Measurements from ENCODE around the gene PKN2.

PKN2 gene

DNA sequence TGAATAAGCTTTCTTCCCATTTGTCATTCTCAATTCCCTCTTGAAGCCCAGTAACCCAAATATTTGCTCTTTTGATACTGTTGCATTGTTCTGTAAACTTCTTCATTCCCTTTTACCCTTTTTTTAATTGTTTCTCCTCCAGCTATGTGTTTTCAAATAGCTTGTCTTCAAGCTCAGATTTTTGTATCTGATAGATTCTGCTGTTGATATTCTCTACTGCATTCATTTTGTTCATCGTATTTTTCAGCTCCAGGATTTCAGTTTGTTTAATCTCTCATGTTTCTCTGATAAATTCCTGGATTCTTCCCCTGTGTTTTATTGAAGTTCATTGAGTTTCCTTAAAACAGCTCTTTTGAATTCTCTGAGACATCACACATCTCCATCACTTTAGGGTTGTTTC, 51.8 kb downstream of the PKN2 start:
- Histone ChIP-seq H3K27ac (ENCODE audit: poor library complexity, severe bottlenecking) (no peak overlapping the region), H3K9me3 (ENCODE audit: severe bottlenecking) (peaks cover 9% of the 10 kb centered on the region), H3K4me3 (ENCODE audit: severe bottlenecking) (no peak overlapping the region), H3K27me3 (ENCODE audit: insufficient read depth, poor library complexity, severe bottlenecking) (no peaks in the 10 kb centered on the region), H3K4me1 (ENCODE audit: insufficient read depth, poor library complexity, severe bottlenecking) (peaks cover 14% of the 10 kb centered on the region), H3K36me3 (ENCODE audit: low read depth) (peaks cover 7% of the 10 kb centered on the region)
- DNase-seq (ENCODE audit: low spot score): no peak
- TF ChIP-seq, protein P1, sequence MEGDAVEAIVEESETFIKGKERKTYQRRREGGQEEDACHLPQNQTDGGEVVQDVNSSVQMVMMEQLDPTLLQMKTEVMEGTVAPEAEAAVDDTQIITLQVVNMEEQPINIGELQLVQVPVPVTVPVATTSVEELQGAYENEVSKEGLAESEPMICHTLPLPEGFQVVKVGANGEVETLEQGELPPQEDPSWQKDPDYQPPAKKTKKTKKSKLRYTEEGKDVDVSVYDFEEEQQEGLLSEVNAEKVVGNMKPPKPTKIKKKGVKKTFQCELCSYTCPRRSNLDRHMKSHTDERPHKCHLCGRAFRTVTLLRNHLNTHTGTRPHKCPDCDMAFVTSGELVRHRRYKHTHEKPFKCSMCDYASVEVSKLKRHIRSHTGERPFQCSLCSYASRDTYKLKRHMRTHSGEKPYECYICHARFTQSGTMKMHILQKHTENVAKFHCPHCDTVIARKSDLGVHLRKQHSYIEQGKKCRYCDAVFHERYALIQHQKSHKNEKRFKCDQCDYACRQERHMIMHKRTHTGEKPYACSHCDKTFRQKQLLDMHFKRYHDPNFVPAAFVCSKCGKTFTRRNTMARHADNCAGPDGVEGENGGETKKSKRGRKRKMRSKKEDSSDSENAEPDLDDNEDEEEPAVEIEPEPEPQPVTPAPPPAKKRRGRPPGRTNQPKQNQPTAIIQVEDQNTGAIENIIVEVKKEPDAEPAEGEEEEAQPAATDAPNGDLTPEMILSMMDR (IDR thresholded peaks at IDR 0.05; ENCODE audit: poor library complexity, severe bottlenecking): no peak
- no peak for ATAC-seq (ENCODE audit: low read depth)

DNA sequence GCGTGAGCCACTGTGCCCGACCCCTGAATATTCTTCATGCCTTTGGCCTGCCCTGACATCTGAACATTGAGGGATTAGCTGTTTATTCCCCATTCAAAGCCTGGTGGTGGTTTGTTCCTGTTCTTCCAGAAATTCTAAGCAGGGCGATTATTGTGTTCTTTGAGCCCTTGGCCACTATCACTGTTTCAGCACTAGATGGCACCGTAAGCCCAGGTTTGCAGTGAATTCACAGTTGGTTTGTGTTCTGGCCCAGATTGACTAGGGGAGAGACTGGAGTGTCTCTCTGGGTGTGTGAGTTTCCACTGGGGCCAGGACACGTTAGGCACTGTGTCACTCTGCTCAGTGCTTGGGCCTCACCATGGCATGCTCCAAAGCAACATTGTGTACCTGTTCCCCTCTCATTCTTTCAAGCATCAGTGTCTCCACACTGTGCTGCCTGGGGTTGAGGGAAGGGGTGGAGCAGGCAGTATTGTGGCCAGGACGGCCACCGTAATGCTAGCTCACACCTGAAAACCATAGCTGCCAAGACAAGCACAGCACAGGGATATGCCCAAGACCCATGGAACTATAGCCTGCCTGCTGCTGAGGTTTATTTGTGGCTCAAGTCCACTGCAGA, 52.7 kb downstream of the PKN2 start:
- peaks cover 14% of the 10 kb centered on the region for H3K36me3 ChIP-seq (ENCODE audit: low read depth)
- no peak overlapping the region for H3K4me3 ChIP-seq (ENCODE audit: severe bottlenecking)
- H3K27me3 ChIP-seq (ENCODE audit: insufficient read depth, poor library complexity, severe bottlenecking): no peaks in the 10 kb centered on the region
- no peak overlapping the region for H3K27ac ChIP-seq (ENCODE audit: poor library complexity, severe bottlenecking)
- H3K9me3 ChIP-seq (ENCODE audit: severe bottlenecking): peaks cover 9% of the 10 kb centered on the region
- no peak for DNase-seq (ENCODE audit: low spot score)
- peak; percentile 31; the same call in 1 of the 3 replicates for ATAC-seq (ENCODE audit: low read depth)
- TF ChIP-seq, protein P1 (IDR thresholded peaks at IDR 0.05; ENCODE audit: poor library complexity, severe bottlenecking): peak; percentile 60
- peaks cover 16% of the 10 kb centered on the region for H3K4me1 ChIP-seq (ENCODE audit: insufficient read depth, poor library complexity, severe bottlenecking)

DNA sequence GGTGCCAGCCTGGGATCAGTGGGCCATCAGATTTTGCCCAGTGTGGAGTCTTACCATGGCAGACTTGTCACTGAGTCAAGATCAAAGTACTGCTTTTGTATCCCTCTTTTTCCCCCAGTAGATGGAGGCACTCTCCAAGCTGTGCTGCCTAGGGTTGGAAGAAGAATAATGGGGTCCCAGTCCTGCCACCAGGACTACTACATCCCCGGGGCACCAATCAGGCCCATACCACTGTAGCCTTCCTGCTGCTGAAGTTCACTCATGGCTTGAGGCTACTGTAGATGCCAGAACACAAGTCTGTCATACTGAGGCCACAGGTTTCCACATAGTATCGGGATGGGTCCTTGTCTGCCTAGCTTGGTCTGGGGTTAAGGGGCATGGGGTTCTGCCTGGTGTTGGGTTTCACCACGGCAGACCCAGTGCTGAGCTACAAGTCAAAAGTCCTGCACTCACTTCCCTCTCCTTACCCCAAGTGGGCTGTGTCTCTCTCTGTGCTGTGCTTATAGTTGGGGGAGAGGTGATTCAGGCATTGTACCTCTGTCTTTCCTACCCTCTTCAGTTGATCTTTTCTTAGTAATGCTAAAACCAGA, 53.4 kb downstream of the PKN2 start:
- DNase-seq (ENCODE audit: low spot score): no peak
- Histone ChIP-seq H3K27ac (ENCODE audit: poor library complexity, severe bottlenecking) (no peak overlapping the region), H3K27me3 (ENCODE audit: insufficient read depth, poor library complexity, severe bottlenecking) (no peaks in the 10 kb centered on the region), H3K4me1 (ENCODE audit: insufficient read depth, poor library complexity, severe bottlenecking) (peaks cover 9% of the 10 kb centered on the region), H3K9me3 (ENCODE audit: severe bottlenecking) (peaks cover 9% of the 10 kb centered on the region), H3K4me3 (ENCODE audit: severe bottlenecking) (no peak overlapping the region), H3K36me3 (ENCODE audit: low read depth) (peaks cover 19% of the 10 kb centered on the region)
- TF ChIP-seq, protein P1 (IDR thresholded peaks at IDR 0.05; ENCODE audit: poor library complexity, severe bottlenecking): no peak
- ATAC-seq (ENCODE audit: low read depth): no peak

DNA sequence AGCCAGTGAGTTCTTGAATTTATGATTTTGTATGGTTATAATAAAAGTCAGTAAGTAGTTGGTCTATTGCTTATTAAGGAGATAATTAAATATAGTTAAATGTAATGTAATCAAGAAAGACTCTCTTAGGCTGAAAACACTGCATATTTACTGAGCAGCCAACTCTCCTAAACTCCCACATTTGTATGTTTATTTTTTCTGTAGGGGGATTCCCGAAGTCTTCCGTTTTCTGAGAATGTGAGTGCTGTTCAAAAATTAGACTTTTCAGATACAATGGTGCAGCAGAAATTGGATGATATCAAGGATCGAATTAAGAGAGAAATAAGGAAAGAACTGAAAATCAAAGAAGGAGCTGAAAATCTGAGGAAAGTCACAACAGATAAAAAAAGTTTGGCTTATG, 56.7 kb downstream of the PKN2 start:
- Histone ChIP-seq H3K27ac (ENCODE audit: poor library complexity, severe bottlenecking) (no peak overlapping the region), H3K36me3 (ENCODE audit: low read depth) (peaks cover 34% of the 10 kb centered on the region), H3K27me3 (ENCODE audit: insufficient read depth, poor library complexity, severe bottlenecking) (no peaks in the 10 kb centered on the region), H3K4me1 (ENCODE audit: insufficient read depth, poor library complexity, severe bottlenecking) (peaks cover 8% of the 10 kb centered on the region), H3K9me3 (ENCODE audit: severe bottlenecking) (peaks cover 2% of the 10 kb centered on the region), H3K4me3 (ENCODE audit: severe bottlenecking) (no peak overlapping the region)
- no peak for ATAC-seq (ENCODE audit: low read depth)
- DNase-seq (ENCODE audit: low spot score): no peak
- TF ChIP-seq, protein P1 (IDR thresholded peaks at IDR 0.05; ENCODE audit: poor library complexity, severe bottlenecking): no peak

DNA sequence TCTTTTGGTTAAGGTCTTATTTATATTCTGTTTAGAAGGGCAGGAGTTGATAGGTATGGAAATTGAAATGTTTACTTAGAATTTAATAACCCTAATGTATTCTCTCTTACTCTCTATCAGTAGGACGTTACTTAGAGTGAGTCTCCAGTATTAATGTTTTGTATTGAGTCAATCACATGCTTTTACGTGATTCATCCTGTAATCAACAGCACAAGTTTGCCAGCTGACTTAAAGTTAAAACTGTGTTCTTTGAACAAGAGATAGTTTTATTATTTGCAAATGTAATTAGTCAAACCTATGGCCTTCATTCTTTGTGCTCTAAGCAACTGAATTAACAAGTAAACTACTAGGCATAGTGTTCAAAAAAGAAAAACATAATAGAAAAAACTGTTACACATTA, 57.3 kb downstream of the PKN2 start:
- no peaks in the 10 kb centered on the region for H3K9me3 ChIP-seq (ENCODE audit: severe bottlenecking)
- ATAC-seq (ENCODE audit: low read depth) (peak; percentile 56; the same call in 1 of the 3 replicates), DNase-seq (ENCODE audit: low spot score) (no peak)
- no peaks in the 10 kb centered on the region for H3K27me3 ChIP-seq (ENCODE audit: insufficient read depth, poor library complexity, severe bottlenecking)
- no peak overlapping the region for H3K27ac ChIP-seq (ENCODE audit: poor library complexity, severe bottlenecking)
- peaks cover 37% of the 10 kb centered on the region for H3K36me3 ChIP-seq (ENCODE audit: low read depth)
- no peak overlapping the region for H3K4me3 ChIP-seq (ENCODE audit: severe bottlenecking)
- H3K4me1 ChIP-seq (ENCODE audit: insufficient read depth, poor library complexity, severe bottlenecking): peaks cover 8% of the 10 kb centered on the region
- TF ChIP-seq, protein P1 (IDR thresholded peaks at IDR 0.05; ENCODE audit: poor library complexity, severe bottlenecking): no peak
